Fibroblast of pulmonary artery (primary cell): ENCODE measurements around the gene PRX.

Experiments used
- DNase-seq: peaks from one replicate; pipeline ENCODE4 v3.0.0-alpha.2; 2010; ENCODE audit warnings: low read depth
- H3K4me3 ChIP-seq: replicated peaks from 2 replicates; pipeline ENCODE4 v1.5.1; 2011; ENCODE audit warnings: low read depth, mild to moderate bottlenecking, control low read depth, low read length, moderate library complexity
- CTCF ChIP-seq: IDR thresholded peaks from 2 replicates; pipeline ENCODE4 v1.5.1; 2011; ENCODE audit warnings: mild to moderate bottlenecking, control low read depth, low read length, inconsistent platforms; ENCODE audit errors: missing control alignments

The PRX gene

GRCh38 chr19:40383668-40384248 lies 29.4 kb downstream of the PRX start:
- no peak for TF ChIP-seq CTCF
- no peak overlapping the region for H3K4me3 ChIP-seq
- DNase-seq, result no peak

- TF ChIP-seq CTCF, result peak; percentile 12
- no peak for DNase-seq
- H3K4me3 ChIP-seq, result no peak overlapping the region
Observed at GRCh38 chr19:40381321-40381720, 31.9 kb downstream of the PRX start.

GRCh38 chr19:40380199-40381037 lies 32.8 kb downstream of the PRX start:
- TF ChIP-seq CTCF, result no peak
- no peak overlapping the region for H3K4me3 ChIP-seq
- DNase-seq, result no peak

GRCh38 chr19:40379446-40380198 lies 33.6 kb downstream of the PRX start:
- no peak for TF ChIP-seq CTCF
- no peak overlapping the region for H3K4me3 ChIP-seq

GRCh38 chr19:40378509-40378908 lies 34.7 kb downstream of the PRX start:
- no peak overlapping the region for H3K4me3 ChIP-seq
- no peak for TF ChIP-seq CTCF
- DNase-seq, result no peak

More at GRCh38 chr19:40379446-40380198, 33.6 kb downstream of the PRX start:
- no peak for DNase-seq

- no peak overlapping the region for H3K4me3 ChIP-seq
- TF ChIP-seq CTCF, result no peak
- no peak for DNase-seq
Observed at GRCh38 chr19:40377876-40378385, 35.2 kb downstream of the PRX start.
